Measurements from ENCODE around the gene BBS4. TPM values are rescaled to one million over a fixed set of nuclear protein-coding genes. Genes with fewer than 3 reads are reported as not detected.

BBS4 gene
- total and polyA plus RNA-seq, 2 donors (not counting 3 experiments of a cell fraction or from before 2014, with no cell fraction given), result 6.8 to 7.5 TPM

DNA sequence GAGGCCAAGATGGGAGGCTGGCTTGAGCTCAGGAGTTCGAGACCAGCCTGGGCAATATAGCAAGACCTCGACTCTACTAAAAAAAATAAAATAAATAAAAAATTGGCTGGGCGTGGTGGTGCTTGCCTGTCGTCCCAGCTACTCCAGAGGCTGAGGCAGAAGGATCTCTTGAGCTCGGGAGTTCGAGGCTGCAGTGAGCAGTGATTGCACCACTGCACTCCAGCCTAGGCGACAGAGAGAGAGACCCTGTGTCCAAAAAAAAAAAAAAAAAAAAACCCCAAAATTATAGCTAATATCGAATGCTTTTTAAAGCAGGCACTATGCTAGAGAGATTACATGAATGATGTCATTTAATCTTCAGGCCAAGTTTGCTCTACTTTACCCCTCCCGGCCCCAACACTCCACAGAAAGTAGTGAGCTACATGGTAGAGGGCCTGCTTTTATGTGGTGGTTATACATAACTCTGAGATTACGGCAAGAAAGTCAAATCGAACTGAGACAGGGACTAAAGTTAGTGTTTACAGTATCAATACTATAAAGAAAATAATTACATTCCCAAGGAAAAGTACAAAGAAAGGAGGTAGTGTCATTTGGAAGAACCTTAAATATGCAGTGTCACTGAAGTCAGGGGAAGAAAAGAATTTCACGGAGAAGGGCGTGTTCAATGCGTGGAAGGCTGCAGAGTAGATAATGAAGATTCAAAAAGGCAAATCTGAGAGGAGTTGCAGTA lies 96.4 kb downstream of the BBS4 start:
- Histone ChIP-seq H3K4me1 (ENCODE audit: control insufficient read depth, extremely low read depth, insufficient read depth, low read length) (peaks cover 10% of the 10 kb centered on the region), H3K79me2 (ENCODE audit: control insufficient read depth, insufficient read depth, low read length) (peaks cover 23% of the 10 kb centered on the region), H3K4me2 (ENCODE audit: insufficient read depth, low read length) (peak overlapping the region; percentile 95), H3K27me3 (ENCODE audit: control insufficient read depth in 2 of 2, insufficient read depth in 2 of 2, low read length in 2 of 2) (peaks cover 8% of the 10 kb centered on the region in 2 experiments), H4K20me1 (replicated peaks; ENCODE audit: control insufficient read depth, extremely low read depth, insufficient read depth, low read length) (no peaks in the 10 kb centered on the region), H3K36me3 (ENCODE audit: control insufficient read depth in 2 of 2, extremely low read depth in 1 of 2, insufficient read depth in 2 of 2, low read length in 2 of 2) (no peaks in the 10 kb centered on the region), H3K27ac (ENCODE audit: insufficient read depth, low read depth, low read length) (peak overlapping the region; percentile 61), H3K4me3 (replicated peaks in 1 of 3; ENCODE audit: insufficient read depth in 1 of 3, low read depth in 1 of 3, low read length in 3 of 3) (peak overlapping the region; percentile 49 to 91 (median 61)), H3K9me3 (replicated peaks; ENCODE audit: control insufficient read depth, insufficient read depth, low read length) (no peaks in the 10 kb centered on the region), H3K9ac (replicated peaks; ENCODE audit: extremely low read depth, insufficient read depth, low read length) (peak overlapping the region; percentile 79), H2AFZ (ENCODE audit: low read depth, low read length) (peak overlapping the region; percentile 86), H3K9me1 (replicated peaks; ENCODE audit: control insufficient read depth, extremely low read depth, insufficient read depth, low read length) (no peaks in the 10 kb centered on the region)
- no peak for DNase-seq (ENCODE audit: low read depth, low spot score)
- intact Hi-C loops (cut with micrococcal nuclease) (loop anchor here (5.0 to 10.0 kb wide), 3 partner anchors 60 to 852 kb away; partner anchors contain the start of genes BBS4, HIGD2B and NPTN), dilution Hi-C loops (cut with MboI; ENCODE audit: extremely low pct_ligation_motif_present, low sequenced_read_pairs) (no loop called here)
- TSS peak; percentile 55 for BruUV-seq (replicated peaks)
- FAIRE-seq, result peak; percentile 52
- POLR2A ChIA-PET, result no interaction called here
- TF ChIP-seq, protein P1, sequence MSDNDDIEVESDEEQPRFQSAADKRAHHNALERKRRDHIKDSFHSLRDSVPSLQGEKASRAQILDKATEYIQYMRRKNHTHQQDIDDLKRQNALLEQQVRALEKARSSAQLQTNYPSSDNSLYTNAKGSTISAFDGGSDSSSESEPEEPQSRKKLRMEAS (IDR thresholded peaks at IDR 0.05; ENCODE audit: insufficient read depth, insufficient read length), result no peak
- TF ChIP-seq GATA2 (IDR thresholded peaks at IDR 0.05; ENCODE audit: insufficient read depth, insufficient read length, low read depth, low read length), result no peak
- TF ChIP-seq JUN (IDR thresholded peaks at IDR 0.05; ENCODE audit: borderline replicate concordance, insufficient read depth, insufficient read length, low read depth), result no peak
- TF ChIP-seq, protein P2, sequence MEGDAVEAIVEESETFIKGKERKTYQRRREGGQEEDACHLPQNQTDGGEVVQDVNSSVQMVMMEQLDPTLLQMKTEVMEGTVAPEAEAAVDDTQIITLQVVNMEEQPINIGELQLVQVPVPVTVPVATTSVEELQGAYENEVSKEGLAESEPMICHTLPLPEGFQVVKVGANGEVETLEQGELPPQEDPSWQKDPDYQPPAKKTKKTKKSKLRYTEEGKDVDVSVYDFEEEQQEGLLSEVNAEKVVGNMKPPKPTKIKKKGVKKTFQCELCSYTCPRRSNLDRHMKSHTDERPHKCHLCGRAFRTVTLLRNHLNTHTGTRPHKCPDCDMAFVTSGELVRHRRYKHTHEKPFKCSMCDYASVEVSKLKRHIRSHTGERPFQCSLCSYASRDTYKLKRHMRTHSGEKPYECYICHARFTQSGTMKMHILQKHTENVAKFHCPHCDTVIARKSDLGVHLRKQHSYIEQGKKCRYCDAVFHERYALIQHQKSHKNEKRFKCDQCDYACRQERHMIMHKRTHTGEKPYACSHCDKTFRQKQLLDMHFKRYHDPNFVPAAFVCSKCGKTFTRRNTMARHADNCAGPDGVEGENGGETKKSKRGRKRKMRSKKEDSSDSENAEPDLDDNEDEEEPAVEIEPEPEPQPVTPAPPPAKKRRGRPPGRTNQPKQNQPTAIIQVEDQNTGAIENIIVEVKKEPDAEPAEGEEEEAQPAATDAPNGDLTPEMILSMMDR (IDR thresholded peaks at IDR 0.05; ENCODE audit: extremely low read depth in 1 of 2, insufficient read depth in 1 of 2, low read depth in 1 of 2, low read length in 2 of 2), result no peak
- TF ChIP-seq FOS (IDR thresholded peaks at IDR 0.05; ENCODE audit: borderline replicate concordance, insufficient read depth, low read length), result no peak
- TF ChIP-seq MYC (IDR thresholded peaks at IDR 0.05; ENCODE audit: low read depth, low read length), result no peak
- TF ChIP-seq POLR2AphosphoS5 (IDR thresholded peaks at IDR 0.05; ENCODE audit: insufficient read depth, low read depth, low read length), result no peak
- TF ChIP-seq EZH2 (IDR thresholded peaks at IDR 0.05; ENCODE audit: borderline replicate concordance, low read depth, low read length, severe bottlenecking), result no peak
- TF ChIP-seq POLR2A (IDR thresholded peaks at IDR 0.05; ENCODE audit: low read depth, low read length), result no peak
- CTCF ChIA-PET, result interaction anchor here (0.6 to 3.1 kb wide), 4 partner anchors 45 to 72 kb away, joined by 3 to 20 read pairs (median 4); no protein-coding TSS in a partner anchor
